Heart right ventricle (tissue), 16 donors: Measurements from ENCODE around the gene PRKRIP1. TPM values are rescaled to one million over a fixed set of nuclear protein-coding genes. Genes with fewer than 3 reads are reported as not detected.

ENCODE experiments used
- ATAC-seq, 8 donors: fragments of 200-7000 bp; cut with Tn5 transposase; one replicate each; pipeline ENCODE4 v1.9.1; 2020; ENCODE audit warnings: mild to moderate bottlenecking in 8 of 8, moderate library complexity in 8 of 8, moderate number of reproducible peaks in 1 of 8
- DNase-seq, 2 donors: peaks; one replicate each; pipeline ENCODE4 v3.0.0-alpha.2; 2020
- H3K27ac ChIP-seq, 10 donors: fragments of 200-600 bp; sonication (generic) in 2 of 10; one replicate each; pipeline versions ENCODE4 v1.5.0 to v1.8.0; 2020 to 2022; ENCODE audit warnings: mild to moderate bottlenecking in 3 of 10
- H3K27me3 ChIP-seq, 7 donors: fragments of 200-600 bp; one replicate each; pipeline ENCODE4 v1.8.0; 2021 to 2022; ENCODE audit warnings: mild to moderate bottlenecking in 2 of 7
- H3K36me3 ChIP-seq, 9 donors: fragments of 200-600 bp; sonication (generic) in 1 of 9; one replicate each; pipeline versions ENCODE4 v1.5.0 to v1.8.0; 2020 to 2022; ENCODE audit warnings: mild to moderate bottlenecking in 2 of 9
- H3K4me1 ChIP-seq, 9 donors: fragments of 200-600 bp; sonication (generic) in 1 of 9; one replicate each; pipeline versions ENCODE4 v1.5.0 to v1.8.0; 2020 to 2022; ENCODE audit warnings: mild to moderate bottlenecking in 4 of 9
- H3K4me3 ChIP-seq, 10 donors: fragments of 200-600 bp; sonication (generic) in 2 of 10; one replicate each; pipeline versions ENCODE4 v1.5.0 to v1.8.0; 2020 to 2022; ENCODE audit warnings: mild to moderate bottlenecking in 7 of 10, moderate library complexity in 2 of 10
- H3K9me3 ChIP-seq, 11 donors: fragments of 200-600 bp in 10 of 11; sonication (generic) in 2 of 11; one replicate each; pipeline versions ENCODE4 v1.5.0 to v1.8.0; 2013 to 2022; ENCODE audit warnings: mild to moderate bottlenecking in 2 of 11, control low read depth in 1 of 11, moderate library complexity in 1 of 11
- WGBS, 2 donors: extraction: QIAGEN DNeasy Blood & Tissue Kit; methylation state at CpG; one replicate each; pipeline ENCODE4 v1.1.7; 2013; ENCODE audit warnings: inconsistent platforms in 1 of 2; 5-methylcytosine and 5-hydroxymethylcytosine counted together
- intact Hi-C, 10 donors: fragments of 100-400 bp; cut with DNase I; formaldehyde crosslinking; loops; one replicate each; pipeline versions ENCODE4 v1.11.1 to v1.14.2; 2022
- polyA plus RNA-seq, 2 donors: library from polyadenylated mRNA; stranded (reverse); fragments of 200-250 nt; gene quantifications; one replicate each; pipeline ENCODE4 v1.2.3, GENCODE V29; 2013
- total RNA-seq, 10 donors: library from RNA; stranded (reverse); fragmentation: NEBNext Ultra II Directional in 3 of 10; extraction: Animal tissue kit (Norgen Biotek cat#: 25700) in 3 of 10; gene quantifications; one replicate each; pipeline versions ENCODE4 v1.2.1 to v1.2.4, GENCODE V29; 2021 to 2023
- TF ChIP-seq, protein P1 (sequence below), 9 donors: fragments of 200-600 bp; sonication (generic) in 2 of 9; IDR thresholded peaks; one replicate each; pipeline versions ENCODE4 v1.5.0 to v1.8.0; 2021 to 2022; ENCODE audit warnings: antibody characterized with exemption in 9 of 9, mild to moderate bottlenecking in 5 of 9, moderate library complexity in 1 of 9
- donor health status: Arrhythmogenic right ventricular cardiomyopathy.
- donor health status: ischemic (EF 13 %, LVEDD 7.1; RV severe dilation, severe dysfunction).
- donor health status: healthy with polysubstance abuse.
- donor health status: DM: no; HTN: yes; CAD: no.
- donor health status: DM: no; HTN: no; CAD: no.
- donor health status: ischemic (EF 25% LVEDD 6.9; RV normal size, moderate dysfunction).
- donor health status: ischemic (EF 25% LVEDD 5.7; RV mildly dilated, moderate dysfunction).
- donor health status: healthy.
- donor health status: DM: yes; HTN: yes; CAD: no.
- donor health status: Ischemic cardiomyopathy.
- donor health status: ischemic (EF 35%, LVEDD 5.7; RV mildly dilated, moderate dysfunction).
- donor health status: nonischemic (EF 11% LVEDD 7.7; RV severe dilation, severe dysfunction).
- donor health status: DM: yes; HTN: yes; CAD: no.
- donor health status: PGD.
- donor health status: ischemic (EF 29% LVEDD 5.4; RV normal size, mild dysfunction).
- donor health status: nonischemic (EF 23%, LVEDD 6.1; RV moderate dilation, normal function).

The PRKRIP1 gene
- total and polyA plus RNA-seq, 12 donors, result 7.1 to 28.2 (median 11.3) TPM

GRCh38 chr7:102425639-102426267 is 29.6 kb downstream of the PRKRIP1 start:
- TF ChIP-seq, protein P1, sequence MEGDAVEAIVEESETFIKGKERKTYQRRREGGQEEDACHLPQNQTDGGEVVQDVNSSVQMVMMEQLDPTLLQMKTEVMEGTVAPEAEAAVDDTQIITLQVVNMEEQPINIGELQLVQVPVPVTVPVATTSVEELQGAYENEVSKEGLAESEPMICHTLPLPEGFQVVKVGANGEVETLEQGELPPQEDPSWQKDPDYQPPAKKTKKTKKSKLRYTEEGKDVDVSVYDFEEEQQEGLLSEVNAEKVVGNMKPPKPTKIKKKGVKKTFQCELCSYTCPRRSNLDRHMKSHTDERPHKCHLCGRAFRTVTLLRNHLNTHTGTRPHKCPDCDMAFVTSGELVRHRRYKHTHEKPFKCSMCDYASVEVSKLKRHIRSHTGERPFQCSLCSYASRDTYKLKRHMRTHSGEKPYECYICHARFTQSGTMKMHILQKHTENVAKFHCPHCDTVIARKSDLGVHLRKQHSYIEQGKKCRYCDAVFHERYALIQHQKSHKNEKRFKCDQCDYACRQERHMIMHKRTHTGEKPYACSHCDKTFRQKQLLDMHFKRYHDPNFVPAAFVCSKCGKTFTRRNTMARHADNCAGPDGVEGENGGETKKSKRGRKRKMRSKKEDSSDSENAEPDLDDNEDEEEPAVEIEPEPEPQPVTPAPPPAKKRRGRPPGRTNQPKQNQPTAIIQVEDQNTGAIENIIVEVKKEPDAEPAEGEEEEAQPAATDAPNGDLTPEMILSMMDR (IDR thresholded peaks at IDR 0.05), result no peak
- intact Hi-C loops, result no loop called here
- ATAC-seq, result peak; percentile 37 to 67 (median 57)
- peak in 1 of 2 donors; percentile 45 for DNase-seq
- 77 to 85% methylated on average over 25 of the region's 25 CpGs for WGBS, 2 donors
- Histone ChIP-seq H3K36me3 (peaks cover 0 to 70% (median 10%) of the 10 kb centered on the region in 9 donors), H3K4me3 (peak overlapping the region in 1 of 10 donors; percentile 33), H3K27me3 (no peaks in the 10 kb centered on the region), H3K27ac (peak overlapping the region in 5 of 10 donors; percentile 38 to 96 (median 53)), H3K4me1 (peaks cover 0 to 60% (median 0%) of the 10 kb centered on the region in 9 donors), H3K9me3 (no peaks in the 10 kb centered on the region)

DNA sequence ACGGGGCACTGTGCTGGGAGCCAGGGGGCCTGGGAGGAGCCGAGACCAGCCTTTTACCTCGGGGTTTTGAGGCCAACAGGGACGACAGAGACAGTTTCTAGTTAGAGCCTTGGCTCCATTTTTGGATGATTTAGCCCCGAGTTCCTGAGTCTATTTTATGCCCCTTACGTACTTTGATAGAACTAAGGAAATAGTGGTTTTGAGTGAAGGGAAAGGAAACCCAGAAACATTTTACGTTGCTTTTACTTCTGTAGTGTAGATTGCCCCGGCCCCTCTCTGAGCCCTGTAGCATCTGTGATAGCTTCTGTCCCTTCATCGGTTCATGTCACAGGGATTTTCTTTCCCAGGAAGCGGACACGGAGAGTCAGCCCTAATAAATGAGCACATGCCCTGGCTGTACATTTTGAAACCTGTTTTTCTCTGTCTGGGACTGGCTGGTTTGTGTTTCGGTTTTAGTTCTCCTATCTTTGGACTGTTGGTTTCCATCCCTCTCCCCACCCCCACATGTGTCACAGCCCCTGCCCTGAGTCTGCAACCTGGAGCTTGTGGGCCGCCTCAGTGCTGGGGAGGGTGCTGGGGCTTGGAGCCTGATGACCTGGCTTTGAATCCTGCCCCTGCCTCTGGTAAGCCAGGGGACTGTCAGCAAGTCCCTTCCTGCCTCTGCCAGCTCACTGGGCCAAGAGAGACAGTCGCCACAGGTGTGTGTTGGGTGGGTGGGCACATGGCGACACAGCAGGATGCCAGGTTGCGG is 30.3 kb downstream of the PRKRIP1 start:
- H3K36me3 ChIP-seq, result peaks cover 0 to 63% (median 9%) of the 10 kb centered on the region in 9 donors
- H3K4me1 ChIP-seq, result peaks cover 0 to 61% (median 0%) of the 10 kb centered on the region in 9 donors
- WGBS, 2 donors, result 87 to 92% methylated on average over 16 of the region's 16 CpGs
- H3K9me3 ChIP-seq, result no peaks in the 10 kb centered on the region
- ATAC-seq (peak in 7 of 8 donors; percentile 9 to 56 (median 45)), DNase-seq (peak in 1 of 2 donors; percentile 33)
- H3K27ac ChIP-seq, result peak overlapping the region in 5 of 10 donors; percentile 38 to 96 (median 53)
- intact Hi-C loops, result no loop called here
- H3K4me3 ChIP-seq, result peak overlapping the region in 1 of 10 donors; percentile 33
- H3K27me3 ChIP-seq, result no peaks in the 10 kb centered on the region
- TF ChIP-seq, protein P1 (IDR thresholded peaks at IDR 0.05), result no peak

DNA sequence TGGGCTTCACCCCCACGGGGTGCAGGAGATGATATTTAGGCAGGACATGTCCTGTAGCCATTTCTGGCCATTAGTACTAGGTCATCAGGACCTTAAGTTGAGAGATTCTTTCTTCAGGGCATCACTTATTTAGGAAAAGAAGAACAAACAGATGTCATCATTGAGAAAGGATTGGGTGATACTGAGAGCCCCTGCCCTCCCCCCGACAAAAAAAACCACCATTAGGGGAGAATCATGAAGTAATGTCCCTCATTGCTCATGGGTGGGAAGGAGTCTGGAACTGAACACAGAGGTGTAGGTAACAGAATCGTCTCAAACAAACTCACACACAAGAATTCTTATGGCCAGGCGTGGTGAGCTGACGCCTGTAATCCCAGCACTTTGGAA is 30.8 kb downstream of the PRKRIP1 start:
- TF ChIP-seq, protein P1 (IDR thresholded peaks at IDR 0.05), result no peak
- no peak for DNase-seq
- intact Hi-C loops, result no loop called here
- H3K36me3 ChIP-seq, result peaks cover 0 to 58% (median 9%) of the 10 kb centered on the region in 9 donors
- 91 to 94% methylated on average over 5 of the region's 5 CpGs for WGBS, 2 donors
- no peaks in the 10 kb centered on the region for H3K27me3 ChIP-seq
- no peaks in the 10 kb centered on the region for H3K9me3 ChIP-seq
- peak overlapping the region in 4 of 10 donors; percentile 16 to 96 (median 51) for H3K27ac ChIP-seq
- H3K4me1 ChIP-seq, result peaks cover 0 to 67% (median 0%) of the 10 kb centered on the region in 9 donors
- no peak for ATAC-seq
- peak overlapping the region in 1 of 10 donors; percentile 33 for H3K4me3 ChIP-seq

DNA sequence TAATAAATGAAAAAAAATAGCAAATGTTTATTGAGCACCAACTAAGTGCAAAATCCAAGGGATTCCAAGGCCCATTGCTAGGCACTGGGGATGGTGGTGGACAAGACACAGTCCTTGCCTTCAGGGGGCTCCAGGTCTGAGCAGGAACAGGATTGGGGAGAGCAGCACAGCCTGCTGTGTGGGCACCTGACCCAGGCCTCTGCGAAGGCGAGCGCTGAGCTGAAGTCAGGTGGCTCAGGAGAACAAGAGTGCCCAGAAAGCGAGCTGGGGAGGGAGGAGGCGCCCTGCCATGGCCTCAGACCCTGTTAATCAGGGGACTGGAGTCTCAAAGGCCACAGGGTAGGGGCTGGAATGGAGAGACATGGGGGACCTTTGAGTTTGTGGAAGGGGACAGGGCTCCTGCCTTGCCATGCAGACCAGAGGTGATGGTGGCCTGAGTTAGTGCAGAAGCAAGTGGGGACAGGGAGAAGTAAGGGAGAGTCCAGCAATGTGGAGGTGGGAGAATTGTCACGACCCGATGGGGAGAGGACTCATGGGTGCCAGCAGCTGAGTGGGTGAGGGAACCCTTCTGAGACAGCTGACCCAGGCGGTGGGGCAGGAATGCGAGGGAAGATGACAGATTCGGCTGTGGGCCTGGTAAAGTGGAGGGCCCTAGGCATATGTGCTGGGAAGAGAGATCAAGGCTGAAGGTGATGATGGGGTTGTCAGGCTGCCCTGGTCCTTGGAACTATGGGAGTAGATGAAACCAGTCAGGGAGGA is 33.2 kb downstream of the PRKRIP1 start:
- no peak overlapping the region for H3K4me3 ChIP-seq
- peaks cover 0 to 35% (median 9%) of the 10 kb centered on the region in 9 donors for H3K36me3 ChIP-seq
- intact Hi-C loops, result no loop called here
- peaks cover 0 to 80% (median 10%) of the 10 kb centered on the region in 9 donors for H3K4me1 ChIP-seq
- H3K27ac ChIP-seq, result peak overlapping the region in 2 of 10 donors; percentile 7 to 96
- TF ChIP-seq, protein P1 (IDR thresholded peaks at IDR 0.05), result no peak
- H3K9me3 ChIP-seq, result no peaks in the 10 kb centered on the region
- 92 to 94% methylated on average over 10 of the region's 10 CpGs for WGBS, 2 donors
- ATAC-seq (no peak), DNase-seq (no peak)
- no peaks in the 10 kb centered on the region for H3K27me3 ChIP-seq
